Activated naive CD4-positive, alpha-beta T cell treated with Interleukin-2 at 50 U/mL for 16 hours (primary cell): ENCODE results near the gene REXO4.

ENCODE experiments used
- DNase-seq: peaks from one replicate; pipeline ENCODE4 v3.0.0-alpha.2; 2020

REXO4 gene

GRCh38 chr9:133362359-133363044 lies 55.3 kb downstream of the REXO4 start:
- no peak for DNase-seq

GRCh38 chr9:133361507-133362092 lies 56.2 kb downstream of the REXO4 start:
- DNase-seq: no peak

- no peak for DNase-seq
Observed at GRCh38 chr9:133360400-133361393, 57.1 kb downstream of the REXO4 start.

- no peak for DNase-seq
Observed at GRCh38 chr9:133359399-133360175, 58.2 kb downstream of the REXO4 start.

- DNase-seq: no peak
Observed at GRCh38 chr9:133357656-133358055, 60.2 kb downstream of the REXO4 start.

- DNase-seq: peak; percentile 93
Observed at GRCh38 chr9:133356391-133357091, 61.3 kb downstream of the REXO4 start, which contains the start of the genes SURF1 and SURF2. Gene SURF1, minus strand, starts transcription at chr9:133356487. Its CDS starts 34 bp downstream, at chr9:133356453. Gene SURF2, plus strand, starts transcription at chr9:133356550. Its CDS starts 43 bp downstream, at chr9:133356593.
